H9 (cell line): Measurements from ENCODE around the gene PKN1. TPM values are rescaled to one million over a fixed set of nuclear protein-coding genes. Genes with fewer than 3 reads are reported as not detected.

ENCODE experiments used
- DNase-seq: peaks from one replicate; pipeline ENCODE4 v3.0.0-alpha.2; 2017
- H2AFZ ChIP-seq: one replicate; pipeline ENCODE4 v1.6.1; 2013; ENCODE audit warnings: mild to moderate bottlenecking, low read length, control low read depth, moderate library complexity
- H2AK5ac ChIP-seq: 2 replicates; pipeline ENCODE4 v1.6.1; 2013; ENCODE audit warnings: low read length, control low read depth, mixed read lengths; ENCODE audit not compliant: insufficient read length
- H2BK120ac ChIP-seq: one replicate; pipeline ENCODE4 v1.6.1; 2013; ENCODE audit warnings: low read depth, mild to moderate bottlenecking, low read length, control low read depth, inconsistent platforms; ENCODE audit not compliant: poor library complexity, severe bottlenecking
- H2BK12ac ChIP-seq: 2 replicates; pipeline ENCODE4 v1.6.1; 2013; ENCODE audit warnings: low read length, control low read depth, mixed read lengths, low read depth; ENCODE audit not compliant: insufficient read length
- H2BK15ac ChIP-seq: 2 replicates; pipeline ENCODE4 v1.6.1; 2013; ENCODE audit warnings: low read depth, low read length, control low read depth
- H2BK20ac ChIP-seq: one replicate; pipeline ENCODE4 v1.6.1; 2013; ENCODE audit warnings: low read depth, mild to moderate bottlenecking, low read length, control low read depth, inconsistent platforms; ENCODE audit not compliant: poor library complexity, severe bottlenecking
- H2BK5ac ChIP-seq: 2 replicates; pipeline ENCODE4 v1.6.1; 2013; ENCODE audit warnings: low read length, control low read depth, mixed read lengths; ENCODE audit not compliant: insufficient read length
- H3K14ac ChIP-seq: 2 replicates; pipeline ENCODE4 v1.6.1; 2013; ENCODE audit warnings: low read length, control low read depth; ENCODE audit not compliant: insufficient read depth
- H3K18ac ChIP-seq: 2 replicates; pipeline ENCODE4 v1.6.1; 2013; ENCODE audit warnings: low read depth, mild to moderate bottlenecking, mixed read lengths, low read length, control low read depth; ENCODE audit not compliant: insufficient read length
- H3K23ac ChIP-seq: 2 replicates; pipeline ENCODE4 v1.6.1; 2013; ENCODE audit warnings: low read length, control low read depth, mixed read lengths, low read depth; ENCODE audit not compliant: insufficient read length
- H3K23me2 ChIP-seq: 2 replicates; pipeline ENCODE4 v1.6.1; 2013; ENCODE audit warnings: low read depth, mild to moderate bottlenecking, mixed read lengths, low read length, control low read depth; ENCODE audit not compliant: insufficient read length, poor library complexity, severe bottlenecking
- H3K27ac ChIP-seq: 2 replicates; pipeline ENCODE4 v1.5.1; 2013; ENCODE audit warnings: low read length, control low read depth, mixed read lengths, low read depth; ENCODE audit not compliant: insufficient read length
- H3K27me3 ChIP-seq: 2 replicates; pipeline ENCODE4 v1.6.1; 2013; ENCODE audit warnings: low read length, control low read depth, inconsistent platforms; ENCODE audit not compliant: insufficient read depth
- H3K4ac ChIP-seq: 2 replicates; pipeline ENCODE4 v1.6.1; 2013; ENCODE audit warnings: low read depth, mild to moderate bottlenecking, control low read depth, inconsistent platforms, low read length, moderate library complexity
- H3K4me1 ChIP-seq: 2 replicates; pipeline ENCODE4 v1.6.1; 2013; ENCODE audit warnings: low read length, control low read depth, inconsistent platforms; ENCODE audit not compliant: insufficient read depth
- H3K4me2 ChIP-seq: 2 replicates; pipeline ENCODE4 v1.6.1; 2013; ENCODE audit warnings: low read length, control low read depth, mixed read lengths; ENCODE audit not compliant: insufficient read length, insufficient read depth
- H3K56ac ChIP-seq: 2 replicates; pipeline ENCODE4 v1.6.1; 2013; ENCODE audit warnings: low read depth, mild to moderate bottlenecking, mixed read lengths, low read length, control low read depth; ENCODE audit not compliant: insufficient read length
- H3K79me1 ChIP-seq: 2 replicates; pipeline ENCODE4 v1.6.1; 2013; ENCODE audit warnings: low read depth, mild to moderate bottlenecking, moderate library complexity, low read length, control low read depth, inconsistent platforms; ENCODE audit not compliant: insufficient read depth, poor library complexity, severe bottlenecking
- H3K79me2 ChIP-seq: 2 replicates; pipeline ENCODE4 v1.6.1; 2013; ENCODE audit warnings: low read length, control low read depth, inconsistent platforms; ENCODE audit not compliant: insufficient read depth
- H3K9ac ChIP-seq: 2 replicates; pipeline ENCODE4 v1.6.1; 2013; ENCODE audit warnings: low read length, control low read depth, mixed read lengths; ENCODE audit not compliant: insufficient read length; ENCODE audit errors: extremely low read depth
- H3K9me3 ChIP-seq: one replicate; pipeline ENCODE4 v1.6.1; 2013; ENCODE audit warnings: low read depth, low read length, inconsistent platforms; ENCODE audit not compliant: control insufficient read depth
- H3T11ph ChIP-seq: one replicate; pipeline ENCODE4 v1.6.1; 2013; ENCODE audit warnings: mild to moderate bottlenecking, low read length, control low read depth, inconsistent platforms
- H4K20me1 ChIP-seq: one replicate; pipeline ENCODE4 v1.6.1; 2013; ENCODE audit not compliant: control insufficient read depth, insufficient read length, insufficient read depth
- H4K5ac ChIP-seq: 2 replicates; pipeline ENCODE4 v1.6.1; 2013; ENCODE audit warnings: low read depth, mild to moderate bottlenecking, mixed read lengths, low read length, control low read depth; ENCODE audit not compliant: insufficient read length
- H4K8ac ChIP-seq: replicated peaks from 2 replicates; pipeline ENCODE4 v1.6.1; 2013; ENCODE audit warnings: low read length, control low read depth, mixed read lengths, low read depth; ENCODE audit not compliant: insufficient read length
- H4K91ac ChIP-seq: 2 replicates; pipeline ENCODE4 v1.6.1; 2013; ENCODE audit warnings: low read depth, mild to moderate bottlenecking, moderate library complexity, mixed read lengths, low read length, control low read depth; ENCODE audit not compliant: insufficient read length
- H3K27ac Mint-ChIP-seq, 3 experiments: 2 replicates in 2 of 3; 3 replicates in 1 of 3; pipeline ENCODE4 v1.8.0; 2020 to 2021; ENCODE audit warnings: mixed read lengths in 3 of 3, mild to moderate bottlenecking in 1 of 3, moderate library complexity in 1 of 3
- H3K27me3 Mint-ChIP-seq: 2 replicates; pipeline ENCODE4 v1.8.0; 2021; ENCODE audit warnings: low read depth, mild to moderate bottlenecking, moderate library complexity, mixed read lengths
- H3K36me3 Mint-ChIP-seq, 3 experiments: 2 replicates in 2 of 3; 3 replicates in 1 of 3; pipeline ENCODE4 v1.8.0; 2020 to 2021; ENCODE audit warnings: low read depth in 3 of 3, mixed read lengths in 3 of 3; ENCODE audit not compliant: insufficient read depth in 1 of 3
- H3K4me1 Mint-ChIP-seq, 2 experiments: 2 replicates each; pipeline ENCODE4 v1.8.0; 2020; ENCODE audit warnings: mixed read lengths in 2 of 2
- H3K4me3 Mint-ChIP-seq, 2 experiments: 2 replicates in 1 of 2; 3 replicates in 1 of 2; pipeline ENCODE4 v1.8.0; 2020 to 2021; ENCODE audit warnings: mild to moderate bottlenecking in 2 of 2, mixed read lengths in 2 of 2, moderate library complexity in 1 of 2
- H3K9me3 Mint-ChIP-seq, 2 experiments: 2 replicates in 1 of 2; 3 replicates in 1 of 2; pipeline ENCODE4 v1.8.0; 2020; ENCODE audit warnings: mild to moderate bottlenecking in 2 of 2, mixed read lengths in 2 of 2, moderate library complexity in 1 of 2
- CTCF ChIP-seq: fragments of 200-600 bp; sonication (generic); conservative IDR thresholded peaks from 3 replicates; pipeline ENCODE4 v1.8.0; 2021; ENCODE audit warnings: antibody characterized with exemption, mild to moderate bottlenecking
- WGBS: extraction: QIAGEN DNeasy Blood & Tissue Kit; methylation state at CpG from one replicate; pipeline ENCODE4 v1.1.7; 2013; ENCODE audit warnings: missing lambda C conversion rate, low lambda C conversion rate, mixed read lengths; ENCODE audit not compliant: insufficient read length; ENCODE audit errors: extremely low coverage; 5-methylcytosine and 5-hydroxymethylcytosine counted together
- total RNA-seq: library from RNA; stranded (reverse); gene quantifications from 2 replicates; pipeline ENCODE4 v1.2.1, GENCODE V29; 2021

PKN1 gene
- total RNA-seq, 1 experiment from 2014 or later: 159 TPM

- Histone ChIP-seq H4K20me1 (no peaks in the 10 kb centered on the region), H3T11ph (no peak overlapping the region), H2AFZ (no peak overlapping the region), H3K56ac (no peak overlapping the region), H2BK120ac (no peak overlapping the region), H3K79me1 (no peaks in the 10 kb centered on the region), H2BK12ac (no peak overlapping the region), H2BK15ac (no peak overlapping the region), H3K4ac (no peak overlapping the region), H3K23ac (no peak overlapping the region), H3K27me3 (no peaks in the 10 kb centered on the region), H3K4me2 (no peak overlapping the region), H3K18ac (no peak overlapping the region), H3K79me2 (no peaks in the 10 kb centered on the region), H2AK5ac (no peak overlapping the region), H3K9ac (no peak overlapping the region), H3K27ac (no peak overlapping the region), H3K9me3 (no peaks in the 10 kb centered on the region), H2BK20ac (no peak overlapping the region), H4K5ac (no peak overlapping the region), H3K4me1 (no peaks in the 10 kb centered on the region; the same call in 1 of the 2 replicates), H3K23me2 (peaks cover 4% of the 10 kb centered on the region), H3K14ac (no peak overlapping the region), H2BK5ac (no peak overlapping the region), H4K8ac (no peak overlapping the region), H4K91ac (no peak overlapping the region)
- no peak for TF ChIP-seq CTCF
- peaks cover 18 to 38% of the 10 kb centered on the region in 2 experiments for H3K4me1 Mint-ChIP-seq
- no peak for DNase-seq
- no peaks in the 10 kb centered on the region; the same call in 1 of the 2 replicates for H3K27me3 Mint-ChIP-seq
- H3K27ac Mint-ChIP-seq: 0 out of 7 replicates have a peak overlapping the region, but pooled peaks of 1 of the 3 experiments have one; percentile 57
- H3K36me3 Mint-ChIP-seq: peaks cover 8 to 32% (median 19%) of the 10 kb centered on the region in 3 experiments; a peak in 6 of 7 replicates
- no CpG with 5 or more reads among the region's 10 CpGs for WGBS
- H3K9me3 Mint-ChIP-seq: no peaks in the 10 kb centered on the region; a peak in 1 of 5 replicates
- no peak overlapping the region for H3K4me3 Mint-ChIP-seq
Measured at GRCh38 chr19:14477418-14478112, 44.5 kb downstream of the PKN1 start.
